ENCODE data around the gene RAB11FIP4.
"Not testable (repeated sequence)": the region's sequence is repeated elsewhere in the genome, so short reads cannot be mapped to it uniquely, and the experiment has no call there.

RAB11FIP4 gene

DNA sequence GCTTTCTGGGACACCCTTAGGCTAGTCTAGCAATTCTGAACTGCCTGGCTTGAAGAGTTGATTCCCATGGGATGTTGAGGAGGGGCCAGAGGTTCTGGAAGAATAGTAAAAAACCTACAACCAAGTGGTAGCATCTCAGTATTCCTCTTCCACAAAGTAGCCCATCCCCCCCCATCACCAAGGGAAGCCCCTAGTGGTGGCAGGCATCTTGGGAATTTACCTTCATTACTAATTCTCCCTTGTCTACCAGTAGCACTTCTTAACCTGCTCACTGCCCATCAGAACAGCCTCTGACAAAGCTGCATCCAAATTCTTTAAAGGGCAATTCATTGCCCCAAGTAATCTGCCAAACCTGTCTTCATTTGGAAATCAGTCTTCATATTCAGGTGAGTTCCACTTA is 12.8 kb upstream of the RAB11FIP4 start:
- TF ChIP-seq, protein P1, sequence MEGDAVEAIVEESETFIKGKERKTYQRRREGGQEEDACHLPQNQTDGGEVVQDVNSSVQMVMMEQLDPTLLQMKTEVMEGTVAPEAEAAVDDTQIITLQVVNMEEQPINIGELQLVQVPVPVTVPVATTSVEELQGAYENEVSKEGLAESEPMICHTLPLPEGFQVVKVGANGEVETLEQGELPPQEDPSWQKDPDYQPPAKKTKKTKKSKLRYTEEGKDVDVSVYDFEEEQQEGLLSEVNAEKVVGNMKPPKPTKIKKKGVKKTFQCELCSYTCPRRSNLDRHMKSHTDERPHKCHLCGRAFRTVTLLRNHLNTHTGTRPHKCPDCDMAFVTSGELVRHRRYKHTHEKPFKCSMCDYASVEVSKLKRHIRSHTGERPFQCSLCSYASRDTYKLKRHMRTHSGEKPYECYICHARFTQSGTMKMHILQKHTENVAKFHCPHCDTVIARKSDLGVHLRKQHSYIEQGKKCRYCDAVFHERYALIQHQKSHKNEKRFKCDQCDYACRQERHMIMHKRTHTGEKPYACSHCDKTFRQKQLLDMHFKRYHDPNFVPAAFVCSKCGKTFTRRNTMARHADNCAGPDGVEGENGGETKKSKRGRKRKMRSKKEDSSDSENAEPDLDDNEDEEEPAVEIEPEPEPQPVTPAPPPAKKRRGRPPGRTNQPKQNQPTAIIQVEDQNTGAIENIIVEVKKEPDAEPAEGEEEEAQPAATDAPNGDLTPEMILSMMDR (IDR thresholded peaks at IDR 0.05; ENCODE audit: control insufficient read depth, insufficient read depth, low read depth, low read length, missing control alignments), result no peak
- no peak for DNase-seq (ENCODE audit: low read depth)
- H3K4me3 ChIP-seq (ENCODE audit: control insufficient read depth, low read depth, low read length), result no peak overlapping the region

DNA sequence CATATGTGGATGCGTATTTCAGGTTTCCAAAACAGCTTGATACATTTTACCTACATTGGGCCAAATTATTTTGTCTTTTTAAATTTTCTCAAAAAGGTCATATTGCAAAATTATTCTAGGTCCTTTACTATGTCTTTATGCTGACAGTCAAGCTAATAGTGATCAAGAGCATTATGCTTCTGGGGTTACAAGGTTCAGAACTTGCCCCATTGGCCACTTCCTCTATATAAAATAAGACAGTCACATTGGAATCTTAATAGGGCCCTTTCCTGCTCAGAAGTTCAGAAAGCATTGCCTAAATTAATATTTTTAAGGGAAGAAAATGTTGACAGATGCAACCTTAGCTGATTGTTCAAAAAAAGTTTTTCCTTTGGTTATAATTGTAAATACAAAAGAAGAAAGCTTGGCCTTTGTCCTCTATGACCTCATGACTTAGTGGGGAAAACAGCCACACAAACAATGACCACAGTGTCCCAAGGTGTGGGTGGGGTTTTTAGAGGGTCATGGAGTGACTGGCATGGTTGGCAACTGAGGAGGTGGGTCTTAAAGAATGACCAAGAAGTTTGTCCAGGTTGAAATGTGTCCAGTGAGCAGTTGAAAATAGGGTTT is 11.8 kb upstream of the RAB11FIP4 start:
- TF ChIP-seq, protein P1 (IDR thresholded peaks at IDR 0.05; ENCODE audit: control insufficient read depth, insufficient read depth, low read depth, low read length, missing control alignments), result no peak
- H3K4me3 ChIP-seq (ENCODE audit: control insufficient read depth, low read depth, low read length), result no peak overlapping the region
- DNase-seq (ENCODE audit: low read depth), result no peak

DNA sequence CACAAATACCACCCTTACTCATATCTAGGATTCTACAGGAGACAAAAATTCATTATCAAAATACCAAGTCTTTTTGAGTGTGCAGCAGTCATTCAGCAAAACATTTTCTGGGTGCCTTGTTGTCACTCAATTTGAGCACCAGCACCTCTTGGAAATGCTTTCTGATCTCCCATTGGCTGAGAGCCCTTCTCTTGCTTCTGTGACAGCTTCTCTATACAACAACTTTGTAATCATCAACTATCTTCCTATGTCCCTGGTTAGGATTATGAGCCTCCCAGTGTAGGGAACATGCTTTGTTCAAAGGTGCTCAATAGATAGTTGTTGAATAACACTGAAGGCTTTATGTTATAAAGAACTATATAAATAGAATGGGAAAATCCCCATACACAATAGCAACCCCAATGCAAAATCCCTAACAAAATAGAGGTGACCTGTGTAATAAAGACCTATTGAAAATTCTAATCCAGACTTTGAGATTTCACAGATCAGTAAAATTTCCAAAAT is 10.3 kb upstream of the RAB11FIP4 start:
- DNase-seq (ENCODE audit: low read depth), result no peak
- H3K4me3 ChIP-seq (ENCODE audit: control insufficient read depth, low read depth, low read length), result no peak overlapping the region
- TF ChIP-seq, protein P1 (IDR thresholded peaks at IDR 0.05; ENCODE audit: control insufficient read depth, insufficient read depth, low read depth, low read length, missing control alignments), result no peak

DNA sequence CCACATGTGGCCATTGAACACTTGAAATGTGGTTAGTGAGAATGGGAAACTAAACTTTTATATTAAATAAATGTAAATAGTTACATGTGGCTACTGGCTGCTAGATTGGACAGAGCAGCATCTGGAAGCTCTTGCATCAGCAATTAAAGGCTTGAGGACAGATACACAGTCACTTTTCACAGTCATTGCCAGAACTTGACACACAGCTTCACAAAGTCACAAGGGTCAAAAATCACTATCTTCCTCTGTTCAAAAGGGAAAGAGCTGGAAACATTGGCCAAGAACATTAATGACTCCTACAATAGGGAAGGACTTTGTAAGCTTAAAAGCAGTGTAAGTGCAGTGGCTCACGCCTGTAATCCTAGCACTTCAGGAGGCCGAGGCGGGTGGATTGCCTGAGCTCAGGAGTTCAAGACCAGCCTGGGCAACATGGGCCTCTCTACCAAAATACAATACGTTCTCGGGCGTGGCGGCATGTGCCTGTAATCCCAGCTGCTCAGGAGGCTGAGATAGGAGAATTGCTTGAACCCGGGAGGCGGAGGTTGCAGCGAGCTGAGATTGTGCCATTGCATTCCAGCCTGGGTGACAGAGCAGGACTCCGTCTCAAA is 8.7 kb upstream of the RAB11FIP4 start:
- H3K4me3 ChIP-seq (ENCODE audit: control insufficient read depth, low read depth, low read length); DNase-seq (ENCODE audit: low read depth): not testable (repeated sequence)

DNA sequence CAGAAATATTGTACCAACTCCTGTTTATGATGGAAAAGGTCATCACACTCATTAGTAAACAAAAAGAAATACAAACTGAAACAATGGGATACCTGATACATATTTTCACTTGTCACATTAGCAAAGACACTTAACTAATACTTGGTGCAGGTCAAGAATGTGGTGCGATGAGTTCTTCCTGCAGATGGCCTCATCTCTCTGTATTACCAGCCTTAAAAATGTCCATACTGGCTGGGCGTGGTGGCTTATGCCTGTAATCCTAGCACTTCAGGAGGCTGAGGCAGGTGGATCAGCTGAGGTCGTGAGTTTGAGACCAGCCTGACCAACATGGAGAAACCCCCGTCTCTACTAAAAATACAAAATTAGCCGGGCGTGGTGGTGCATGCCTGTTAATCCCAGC is 8.0 kb upstream of the RAB11FIP4 start:
- not testable (repeated sequence) for H3K4me3 ChIP-seq (ENCODE audit: control insufficient read depth, low read depth, low read length); DNase-seq (ENCODE audit: low read depth)

DNA sequence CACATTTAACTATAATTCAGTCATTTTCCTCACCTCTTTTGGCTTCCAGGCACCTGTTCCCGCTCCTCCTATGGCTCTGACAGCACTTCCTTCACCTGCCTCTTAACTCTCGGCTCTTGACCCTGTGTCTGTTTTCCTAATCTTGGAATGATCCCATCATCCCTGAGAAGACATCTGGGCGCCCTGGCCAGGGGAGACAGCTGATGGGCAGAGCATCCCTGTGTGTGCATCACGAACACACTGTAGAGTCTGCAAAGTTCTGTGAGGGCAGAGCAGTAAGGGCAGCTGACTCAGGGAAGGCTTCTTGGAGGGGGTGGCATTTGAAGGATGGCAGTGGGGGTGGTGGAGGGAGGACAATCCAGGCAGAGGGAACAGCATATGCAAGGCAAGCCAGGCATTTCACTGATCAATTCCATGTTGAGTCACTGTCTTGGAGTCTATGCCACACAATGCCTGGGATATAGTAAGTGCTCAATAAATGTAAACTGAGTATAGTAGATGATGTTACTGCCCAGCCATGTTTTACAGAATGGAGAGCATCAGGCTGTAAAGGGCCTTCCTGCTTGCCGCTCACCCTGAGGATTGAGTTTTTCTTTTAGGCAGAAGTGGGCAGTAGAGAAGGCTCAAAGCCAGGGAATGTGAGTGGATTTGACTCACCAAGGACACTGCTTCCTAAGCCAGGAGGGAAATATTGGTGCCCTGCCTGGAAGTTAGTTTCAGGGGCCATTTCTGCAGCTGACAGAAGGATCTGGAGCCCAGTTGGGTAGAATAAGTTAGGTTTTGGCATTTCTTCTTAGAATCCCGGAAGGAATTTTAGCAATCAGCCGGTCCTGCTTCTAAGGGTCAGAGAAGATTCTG is 5.8 kb upstream of the RAB11FIP4 start:
- TF ChIP-seq, protein P1 (IDR thresholded peaks at IDR 0.05; ENCODE audit: control insufficient read depth, insufficient read depth, low read depth, low read length, missing control alignments), result no peak
- no peak for DNase-seq (ENCODE audit: low read depth)

DNA sequence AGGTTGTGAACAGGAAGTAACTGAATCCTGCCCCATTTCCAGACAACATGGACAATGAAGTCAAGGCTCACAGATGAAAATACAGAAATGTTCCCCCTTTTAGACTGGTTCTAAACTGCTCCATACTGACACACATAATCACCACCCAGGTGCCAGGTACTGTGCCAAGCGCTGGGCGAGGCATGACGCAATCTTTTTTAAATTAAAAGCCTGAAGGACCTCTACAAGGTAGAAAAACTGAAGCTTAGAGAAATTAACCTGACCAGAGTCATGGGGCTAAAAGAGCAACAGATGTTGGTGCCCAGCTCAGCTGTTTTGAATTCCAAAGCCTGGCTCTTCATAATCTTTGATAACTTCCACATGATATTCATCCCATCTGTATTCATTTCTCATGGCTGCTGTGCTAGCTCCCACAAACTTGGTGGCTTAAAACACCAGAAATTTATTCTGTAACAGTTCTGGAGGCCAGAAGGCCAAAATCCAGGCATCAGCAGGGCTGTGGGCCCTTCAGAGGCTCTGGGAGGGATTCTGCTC is 4.9 kb upstream of the RAB11FIP4 start:
- DNase-seq (ENCODE audit: low read depth), result no peak
- no peak overlapping the region for H3K4me3 ChIP-seq (ENCODE audit: control insufficient read depth, low read depth, low read length)
- TF ChIP-seq, protein P1 (IDR thresholded peaks at IDR 0.05; ENCODE audit: control insufficient read depth, insufficient read depth, low read depth, low read length, missing control alignments), result no peak

More for the DNA sequence above, 5.8 kb upstream of the RAB11FIP4 start:
- H3K4me3 ChIP-seq (ENCODE audit: control insufficient read depth, low read depth, low read length), result no peak overlapping the region

All from AG09309 (cell line).